Measurements from ENCODE around the gene ZFYVE1.

DNA sequence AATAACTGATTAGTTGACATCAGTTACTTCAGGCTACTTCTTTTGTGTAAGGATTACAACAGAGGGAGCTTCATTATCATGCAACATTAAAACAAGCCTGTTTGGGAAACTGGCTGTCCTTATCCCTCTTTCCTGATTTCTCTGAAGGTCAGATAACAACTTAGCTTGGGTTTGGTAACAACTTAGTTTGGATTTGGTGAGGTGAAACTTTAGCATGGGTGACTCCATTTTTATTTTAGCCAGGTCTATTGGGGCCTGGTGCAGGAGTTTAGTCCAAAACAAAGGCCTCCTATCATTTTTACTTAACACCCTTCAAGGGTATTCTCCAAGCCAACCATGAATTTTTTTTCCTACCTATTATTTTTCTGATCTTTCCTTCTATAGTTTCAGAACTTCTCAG lies 1.1 kb upstream of the ZFYVE1 start:
- TF ChIP-seq POLR2AphosphoS5 (IDR thresholded peaks at IDR 0.05) (no peak), POLR2A (IDR thresholded peaks at IDR 0.05) (no peak)
- TF ChIP-seq, protein P1, sequence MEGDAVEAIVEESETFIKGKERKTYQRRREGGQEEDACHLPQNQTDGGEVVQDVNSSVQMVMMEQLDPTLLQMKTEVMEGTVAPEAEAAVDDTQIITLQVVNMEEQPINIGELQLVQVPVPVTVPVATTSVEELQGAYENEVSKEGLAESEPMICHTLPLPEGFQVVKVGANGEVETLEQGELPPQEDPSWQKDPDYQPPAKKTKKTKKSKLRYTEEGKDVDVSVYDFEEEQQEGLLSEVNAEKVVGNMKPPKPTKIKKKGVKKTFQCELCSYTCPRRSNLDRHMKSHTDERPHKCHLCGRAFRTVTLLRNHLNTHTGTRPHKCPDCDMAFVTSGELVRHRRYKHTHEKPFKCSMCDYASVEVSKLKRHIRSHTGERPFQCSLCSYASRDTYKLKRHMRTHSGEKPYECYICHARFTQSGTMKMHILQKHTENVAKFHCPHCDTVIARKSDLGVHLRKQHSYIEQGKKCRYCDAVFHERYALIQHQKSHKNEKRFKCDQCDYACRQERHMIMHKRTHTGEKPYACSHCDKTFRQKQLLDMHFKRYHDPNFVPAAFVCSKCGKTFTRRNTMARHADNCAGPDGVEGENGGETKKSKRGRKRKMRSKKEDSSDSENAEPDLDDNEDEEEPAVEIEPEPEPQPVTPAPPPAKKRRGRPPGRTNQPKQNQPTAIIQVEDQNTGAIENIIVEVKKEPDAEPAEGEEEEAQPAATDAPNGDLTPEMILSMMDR (IDR thresholded peaks at IDR 0.05) = no peak
